GM12878 (cell line): Measurements from ENCODE around the gene KCNAB2. TPM values are rescaled to one million over a fixed set of nuclear protein-coding genes. Genes with fewer than 3 reads are reported as not detected.

ENCODE experiments used
- ATAC-seq: fragments of 200-7000 bp; cut with Tn5 transposase; 3 replicates; pipeline ENCODE4 v1.9.1; 2020; ENCODE audit warnings: mild to moderate bottlenecking, moderate library complexity
- BruUV-seq: library from RNA; stranded (reverse); fragments of 400-500 nt; replicated peaks from 2 replicates; lab custom pipeline; 2021; lab: Mats Ljungman, UMichigan
- CTCF ChIA-PET: fragments of 300-600 bp; sonication (Branson Sonifier 250); formaldehyde crosslinking; extraction: SDS; loops from one replicate; lab custom pipeline; 2021; ENCODE audit warnings: inconsistent platforms; lab: Yijun Ruan, JAX
- POLR2A ChIA-PET: fragments of 350-600 bp; formaldehyde crosslinking; extraction: SDS; loops from one replicate; lab custom pipeline; 2021; ENCODE audit warnings: inconsistent platforms; lab: Charles Lee
- RAD21 ChIA-PET: fragments of 300-600 bp; sonication (Branson Sonifier 250); formaldehyde crosslinking; loops from one replicate; lab custom pipeline; 2023; ENCODE audit warnings: antibody characterized with exemption; ENCODE audit not compliant: unreplicated experiment; lab: Charles Lee
- SMC1A ChIA-PET: fragments of 300-600 bp; sonication (Branson Sonifier 250); formaldehyde crosslinking; loops from one replicate; lab custom pipeline; 2023; ENCODE audit not compliant: unreplicated experiment, uncharacterized antibody; lab: Charles Lee
- DNase-seq: peaks from one replicate; pipeline ENCODE4 v3.0.0-alpha.2; 2011; ENCODE audit warnings: low read depth, low spot score
- FAIRE-seq: peaks from 3 replicates; lab custom pipeline; 2011; peaks lifted over from hg19 to GRCh38; lab: Jason Lieb, UNC
- H2AFZ ChIP-seq: 2 replicates; pipeline ENCODE4 v1.6.0; 2011; ENCODE audit warnings: low read depth, low read length, control low read depth; ENCODE audit not compliant: control insufficient read depth
- H3K27ac ChIP-seq: 2 replicates; pipeline ENCODE4 v1.5.1; 2011; ENCODE audit warnings: control low read depth; ENCODE audit not compliant: control insufficient read depth, insufficient read depth
- H3K27me3 ChIP-seq, 2 experiments: replicated peaks in 1 of 2; 2 replicates each; pipeline versions ENCODE4 v1.6.0 to v1.6.1; 2011; ENCODE audit warnings: low read length in 1 of 2; ENCODE audit not compliant: control insufficient read depth in 2 of 2, insufficient read depth in 2 of 2
- H3K36me3 ChIP-seq, 2 experiments: 2 replicates each; pipeline ENCODE4 v1.5.1; 2011; ENCODE audit warnings: low read length in 1 of 2; ENCODE audit not compliant: control insufficient read depth in 2 of 2, insufficient read depth in 2 of 2
- H3K4me1 ChIP-seq: 2 replicates; pipeline ENCODE4 v1.6.1; 2011; ENCODE audit warnings: mild to moderate bottlenecking, low read length, moderate library complexity, mixed read lengths; ENCODE audit not compliant: control insufficient read depth, insufficient read depth
- H3K4me2 ChIP-seq: 2 replicates; pipeline ENCODE4 v1.6.0; 2011; ENCODE audit warnings: control low read depth; ENCODE audit not compliant: control insufficient read depth, insufficient read depth
- H3K4me3 ChIP-seq: fragments of 200-600 bp; sonication (generic); 2 replicates; pipeline ENCODE4 v1.5.1; 2016
- H3K79me2 ChIP-seq: 2 replicates; pipeline ENCODE4 v1.6.0; 2011; ENCODE audit warnings: low read length; ENCODE audit not compliant: control insufficient read depth, insufficient read depth
- H3K9ac ChIP-seq: 2 replicates; pipeline ENCODE4 v1.8.0; 2011; ENCODE audit warnings: low read length, control low read depth, mixed read lengths; ENCODE audit not compliant: control insufficient read depth, insufficient read depth
- H3K9me3 ChIP-seq: replicated peaks from 3 replicates; pipeline ENCODE4 v1.5.1; 2011; ENCODE audit warnings: mild to moderate bottlenecking, low read length; ENCODE audit not compliant: control insufficient read depth, insufficient read depth
- H4K20me1 ChIP-seq: 2 replicates; pipeline ENCODE4 v1.6.0; 2011; ENCODE audit not compliant: control insufficient read depth, insufficient read depth
- BACH1 ChIP-seq: fragments of 450-650 bp; IDR thresholded peaks from 2 replicates; pipeline ENCODE4 v1.6.1; 2017; ENCODE audit warnings: mild to moderate bottlenecking, borderline replicate concordance
- BMI1 ChIP-seq: fragments of 450-650 bp; IDR thresholded peaks from 2 replicates; pipeline ENCODE4 v1.6.1; 2016; ENCODE audit warnings: mild to moderate bottlenecking, moderate library complexity, borderline replicate concordance
- CBFB ChIP-seq: IDR thresholded peaks from 2 replicates; pipeline ENCODE4 v1.6.1; 2016; ENCODE audit warnings: antibody characterized with exemption, low read depth
- CBX5 ChIP-seq: sonication (generic); IDR thresholded peaks from 2 replicates; pipeline ENCODE4 v1.6.1; 2016; ENCODE audit warnings: low read depth, moderate library complexity, mild to moderate bottlenecking, inconsistent platforms
- CHD4 ChIP-seq: fragments of 200-600 bp; sonication (generic); IDR thresholded peaks from 2 replicates; pipeline ENCODE4 v1.6.1; 2016; ENCODE audit warnings: mild to moderate bottlenecking
- ETV6 ChIP-seq, 2 experiments: fragments of 450-650 bp in 1 of 2; IDR thresholded peaks in 1 of 2; conservative IDR thresholded peaks in 1 of 2; 2 replicates each; pipeline ENCODE4 v1.6.1; 2014; ENCODE audit warnings: antibody characterized with exemption in 1 of 2, borderline replicate concordance in 1 of 2, low read depth in 1 of 2, mild to moderate bottlenecking in 1 of 2, moderate library complexity in 1 of 2
- GATAD2B ChIP-seq: fragments of 450-650 bp; conservative IDR thresholded peaks from 2 replicates; pipeline ENCODE4 v1.6.1; 2017; ENCODE audit warnings: low read depth, mild to moderate bottlenecking, moderate library complexity
- JUND ChIP-seq: IDR thresholded peaks from 2 replicates; pipeline ENCODE4 v1.6.1; 2012; ENCODE audit warnings: low read depth, mild to moderate bottlenecking, low read length, improper control_type of control experiment, moderate library complexity
- MAX ChIP-seq: IDR thresholded peaks from 2 replicates; pipeline ENCODE4 v1.6.1; 2012; ENCODE audit warnings: low read depth, low read length, improper control_type of control experiment
- MXI1 ChIP-seq: fragments of 150-350 bp; IDR thresholded peaks from 2 replicates; pipeline ENCODE4 v1.6.1; 2011; ENCODE audit warnings: low read depth, mild to moderate bottlenecking, inconsistent platforms, low read length, improper control_type of control experiment
- MYC ChIP-seq: IDR thresholded peaks from 2 replicates; pipeline ENCODE4 v1.6.1; 2011; ENCODE audit warnings: mild to moderate bottlenecking, low read length, moderate library complexity, inconsistent platforms; ENCODE audit not compliant: insufficient read depth, insufficient replicate concordance, insufficient read length, severe bottlenecking
- NBN ChIP-seq: fragments of 450-650 bp; IDR thresholded peaks from 2 replicates; pipeline ENCODE4 v1.6.1; 2016
- NFIC ChIP-seq: IDR thresholded peaks from 2 replicates; pipeline ENCODE4 v1.6.1; 2012; ENCODE audit warnings: low read depth, mild to moderate bottlenecking, inconsistent platforms, low read length, moderate library complexity
- PKNOX1 ChIP-seq: fragments of 450-650 bp; IDR thresholded peaks from 2 replicates; pipeline ENCODE4 v1.6.1; 2016; ENCODE audit warnings: mild to moderate bottlenecking
- POLR2AphosphoS5 ChIP-seq: IDR thresholded peaks from 2 replicates; pipeline ENCODE4 v1.6.1; 2011; ENCODE audit warnings: mild to moderate bottlenecking, low read length, inconsistent platforms
- POU2F2 ChIP-seq: IDR thresholded peaks from 3 replicates; pipeline ENCODE4 v1.6.1; 2011; ENCODE audit warnings: low read depth, mild to moderate bottlenecking, low read length, borderline replicate concordance
- SKIL ChIP-seq: fragments of 450-650 bp; IDR thresholded peaks from 2 replicates; pipeline ENCODE4 v1.6.1; 2017; ENCODE audit warnings: mild to moderate bottlenecking, low read depth, inconsistent platforms; ENCODE audit not compliant: poor library complexity, severe bottlenecking
- SPI1 ChIP-seq: IDR thresholded peaks from 2 replicates; pipeline ENCODE4 v1.6.1; 2011; ENCODE audit warnings: low read depth, mild to moderate bottlenecking, low read length, moderate library complexity, borderline replicate concordance; ENCODE audit not compliant: insufficient read depth
- STAT3 ChIP-seq: IDR thresholded peaks from 2 replicates; pipeline ENCODE4 v1.6.1; 2011; ENCODE audit warnings: low read depth, low read length, improper control_type of control experiment
- SUPT20H ChIP-seq: IDR thresholded peaks from 2 replicates; pipeline ENCODE4 v1.6.1; 2011; ENCODE audit warnings: low read depth, mild to moderate bottlenecking, low read length, moderate library complexity, borderline replicate concordance; ENCODE audit not compliant: control insufficient read depth
- WGBS: methylation state at CpG from one replicate; pipeline ENCODE4 v1.1.6; 2016; ENCODE audit warnings: low lambda C conversion rate; ENCODE audit not compliant: insufficient replicate concordance, insufficient coverage; ENCODE audit errors: missing lambda C conversion rate; 5-methylcytosine and 5-hydroxymethylcytosine counted together
- in situ Hi-C: fragments of 300-500 bp; cut with MboI; formaldehyde crosslinking; loops from 9 replicates; pipeline ENCODE4 v1.14.3; 2018; ENCODE audit warnings: mixed read lengths
- intact Hi-C: fragments of 100-400 bp; cut with micrococcal nuclease; formaldehyde crosslinking; loops from one replicate; pipeline ENCODE4 v1.14.2; 2022; ENCODE audit not compliant: unreplicated experiment
- polyA plus RNA-seq, 11 experiments: library from polyadenylated mRNA; depleted of rRNA in 4 of 11; unstranded in 6 of 11; stranded (reverse) in 5 of 11; fragments of >200 nt; fragmentation: Nextera tagmentation in 4 of 11; fragmentation: Illumina TruSeq in 1 of 11; extraction: Ambion mirVana in 4 of 11; extraction: Trizol in 1 of 11; gene quantifications; 1 replicate in 1 of 11; 2 replicates in 10 of 11; pipeline versions ENCODE4 v1.2.1 to v1.2.3, GENCODE V29; 2011 to 2016; ENCODE audit warnings: inconsistent platforms in 2 of 11, missing spikeins in 2 of 11, low read depth in 1 of 11
- total RNA-seq, 4 experiments: library from RNA; depleted of rRNA in 3 of 4; stranded (reverse); fragments of >200 nt in 3 of 4; fragmentation: Illumina TruSeq in 1 of 4; extraction: Trizol in 1 of 4; gene quantifications; 2 replicates each; pipeline versions ENCODE4 v1.2.1 to v1.2.3, GENCODE V29; 2013 to 2021

Gene KCNAB2
- total and polyA plus RNA-seq, 10 of the 15 experiments (the other 5 are each of a cell fraction or from before 2014, with no cell fraction given), result 2.9 to 123 (median 62.4) TPM

GRCh38 chr1:6045110-6045502 lies 582 bp upstream of the KCNAB2 start:
- no peak overlapping the region for H3K27ac ChIP-seq
- in situ Hi-C loops (no loop called here), intact Hi-C loops (no loop called here)
- BruUV-seq, result no TSS peak
- H3K36me3 ChIP-seq, result peaks cover 17 to 33% of the 10 kb centered on the region in 2 experiments
- no peak for ATAC-seq
- no peak overlapping the region for H2AFZ ChIP-seq
- no peak overlapping the region for H3K4me2 ChIP-seq
- H3K9me3 ChIP-seq, result no peaks in the 10 kb centered on the region
- ChIA-PET CTCF (interaction anchor here (0.6 kb wide), 1 partner anchor 131 kb away, joined by 3 read pairs; no protein-coding TSS in a partner anchor), RAD21 (no interaction called here), POLR2A (no interaction called here), SMC1A (no interaction called here)
- H4K20me1 ChIP-seq, result no peaks in the 10 kb centered on the region; the same call in 1 of the 2 replicates
- no peak overlapping the region for H3K9ac ChIP-seq
- FAIRE-seq, result no peak
- no peak overlapping the region for H3K4me3 ChIP-seq
- WGBS, result 91% methylated on average over 9 of the region's 9 CpGs
- no peaks in the 10 kb centered on the region for H3K4me1 ChIP-seq
- H3K27me3 ChIP-seq, result no peaks in the 10 kb centered on the region
- no peak for TF ChIP-seq ETV6 (conservative IDR thresholded peaks at IDR 0.05 in 1 of 2, IDR thresholded peaks at IDR 0.05 in 1 of 2; ENCODE audit: borderline replicate concordance in 1 of 2, low read depth in 1 of 2)
- no peak for TF ChIP-seq GATAD2B
- TF ChIP-seq BMI1, result no peak
- no peak for TF ChIP-seq MYC
- no peak for TF ChIP-seq NFIC
- no peak for TF ChIP-seq JUND
- TF ChIP-seq POU2F2, result no peak
- TF ChIP-seq MXI1, result no peak
- TF ChIP-seq PKNOX1, result no peak
- no peak for TF ChIP-seq CHD4
- no peak for TF ChIP-seq NBN
- no peak for TF ChIP-seq BACH1
- no peak for TF ChIP-seq SUPT20H
- TF ChIP-seq CBX5, result no peak
- TF ChIP-seq SKIL, result no peak
- TF ChIP-seq SPI1, result no peak
- no peak for TF ChIP-seq STAT3
- no peak for TF ChIP-seq MAX
- TF ChIP-seq POLR2AphosphoS5, result no peak
- TF ChIP-seq CBFB, result no peak
- DNase-seq, result no peak
- no peaks in the 10 kb centered on the region for H3K79me2 ChIP-seq
